Glutamatergic neuron (in vitro differentiated cells): ENCODE results near the gene CDC7. TPM values are rescaled to one million over a fixed set of nuclear protein-coding genes. Genes with fewer than 3 reads are reported as not detected.
"Not testable (repeated sequence)": the region's sequence is repeated elsewhere in the genome, so short reads cannot be mapped to it uniquely, and the experiment has no call there.

ENCODE experiments used
- DNase-seq: peaks from one replicate; pipeline ENCODE4 v3.0.0; 2022
- H3K27ac Mint-ChIP-seq: one replicate; pipeline ENCODE4 v1.8.0; 2020; ENCODE audit warnings: mild to moderate bottlenecking, mixed read lengths, inconsistent platforms; ENCODE audit not compliant: unreplicated experiment
- H3K27me3 Mint-ChIP-seq: one replicate; pipeline ENCODE4 v1.8.0; 2020; ENCODE audit warnings: mild to moderate bottlenecking, moderate library complexity, mixed read lengths, inconsistent platforms; ENCODE audit not compliant: unreplicated experiment
- H3K36me3 Mint-ChIP-seq: one replicate; pipeline ENCODE4 v1.8.0; 2020; ENCODE audit warnings: mild to moderate bottlenecking, mixed read lengths, inconsistent platforms; ENCODE audit not compliant: unreplicated experiment
- H3K4me1 Mint-ChIP-seq: one replicate; pipeline ENCODE4 v1.8.0; 2020; ENCODE audit warnings: mild to moderate bottlenecking, low read depth, mixed read lengths, inconsistent platforms; ENCODE audit not compliant: unreplicated experiment
- H3K4me3 Mint-ChIP-seq: one replicate; pipeline ENCODE4 v1.8.0; 2020; ENCODE audit warnings: mild to moderate bottlenecking, mixed read lengths, inconsistent platforms; ENCODE audit not compliant: unreplicated experiment
- H3K9me3 Mint-ChIP-seq: one replicate; pipeline ENCODE4 v1.8.0; 2020; ENCODE audit warnings: mild to moderate bottlenecking, moderate library complexity, mixed read lengths, inconsistent platforms; ENCODE audit not compliant: unreplicated experiment
- long read RNA-seq: library from polyadenylated mRNA; unstranded; transcript quantifications from one replicate; pipeline ENCODE4 v2.0.0, GENCODE V29; 2020; ENCODE audit not compliant: unreplicated experiment
- total RNA-seq: library from RNA; stranded (reverse); fragmentation: NEBNext Ultra II Directional; extraction: Animal tissue kit (Norgen Biotek cat#: 25700); gene quantifications from one replicate; pipeline ENCODE4 v1.2.1, GENCODE V29; 2021; ENCODE audit not compliant: unreplicated experiment
- TF ChIP-seq, protein P1 (sequence below): fragments of 200-600 bp; sonication (generic); IDR thresholded peaks from one replicate; pipeline ENCODE4 v1.5.0; 2021; ENCODE audit not compliant: partially characterized antibody, unreplicated experiment

The CDC7 gene
- 9.9 TPM for total RNA-seq
- long read RNA-seq, partial matches to known transcripts = 0 of 2 reads
- long read RNA-seq, other reads (novel, unspliced or antisense) = 1 of 2 reads

GRCh38 chr1:91500756-91501522 is at the start of gene CDC7:
Gene CDC7, plus strand, starts transcription at chr1:91500851. Its CDS starts 866 bp downstream, at chr1:91501717.
- DNase-seq = peak; percentile 95
- no peak within 1 kb of the TSS for H3K4me3 Mint-ChIP-seq
- no peaks in the 10 kb centered on the region for H3K36me3 Mint-ChIP-seq
- H3K27ac Mint-ChIP-seq = no peak within 1 kb of the TSS
- H3K27me3 Mint-ChIP-seq = no peaks in the 10 kb centered on the region
- TF ChIP-seq, protein P1, sequence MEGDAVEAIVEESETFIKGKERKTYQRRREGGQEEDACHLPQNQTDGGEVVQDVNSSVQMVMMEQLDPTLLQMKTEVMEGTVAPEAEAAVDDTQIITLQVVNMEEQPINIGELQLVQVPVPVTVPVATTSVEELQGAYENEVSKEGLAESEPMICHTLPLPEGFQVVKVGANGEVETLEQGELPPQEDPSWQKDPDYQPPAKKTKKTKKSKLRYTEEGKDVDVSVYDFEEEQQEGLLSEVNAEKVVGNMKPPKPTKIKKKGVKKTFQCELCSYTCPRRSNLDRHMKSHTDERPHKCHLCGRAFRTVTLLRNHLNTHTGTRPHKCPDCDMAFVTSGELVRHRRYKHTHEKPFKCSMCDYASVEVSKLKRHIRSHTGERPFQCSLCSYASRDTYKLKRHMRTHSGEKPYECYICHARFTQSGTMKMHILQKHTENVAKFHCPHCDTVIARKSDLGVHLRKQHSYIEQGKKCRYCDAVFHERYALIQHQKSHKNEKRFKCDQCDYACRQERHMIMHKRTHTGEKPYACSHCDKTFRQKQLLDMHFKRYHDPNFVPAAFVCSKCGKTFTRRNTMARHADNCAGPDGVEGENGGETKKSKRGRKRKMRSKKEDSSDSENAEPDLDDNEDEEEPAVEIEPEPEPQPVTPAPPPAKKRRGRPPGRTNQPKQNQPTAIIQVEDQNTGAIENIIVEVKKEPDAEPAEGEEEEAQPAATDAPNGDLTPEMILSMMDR = peak; percentile 82
- H3K9me3 Mint-ChIP-seq = no peaks in the 10 kb centered on the region
- H3K4me1 Mint-ChIP-seq = peaks cover 5% of the 10 kb centered on the region

GRCh38 chr1:91454136-91454535 is 46.5 kb upstream of the CDC7 start:
- Mint-ChIP-seq H3K36me3 (no peaks in the 10 kb centered on the region), H3K4me1 (no peaks in the 10 kb centered on the region), H3K4me3 (no peak overlapping the region), H3K27ac (no peak overlapping the region), H3K27me3 (no peaks in the 10 kb centered on the region), H3K9me3 (peaks cover 2% of the 10 kb centered on the region)
- no peak for DNase-seq
- TF ChIP-seq, protein P1 = no peak

- no peak for DNase-seq
- H3K27me3 Mint-ChIP-seq = no peaks in the 10 kb centered on the region
- TF ChIP-seq, protein P1 = no peak
- no peak overlapping the region for H3K27ac Mint-ChIP-seq
- H3K4me1 Mint-ChIP-seq = no peaks in the 10 kb centered on the region
- H3K36me3 Mint-ChIP-seq = no peaks in the 10 kb centered on the region
- H3K9me3 Mint-ChIP-seq = peaks cover 2% of the 10 kb centered on the region
- H3K4me3 Mint-ChIP-seq = no peak overlapping the region
These were observed 45.3 kb upstream of the CDC7 start for GRCh38 chr1:91455334-91455733.

GRCh38 chr1:91455896-91456295 is 44.8 kb upstream of the CDC7 start:
- no peaks in the 10 kb centered on the region for H3K36me3 Mint-ChIP-seq
- TF ChIP-seq, protein P1 = no peak
- peaks cover 4% of the 10 kb centered on the region for H3K9me3 Mint-ChIP-seq
- no peak overlapping the region for H3K27ac Mint-ChIP-seq
- no peak overlapping the region for H3K4me3 Mint-ChIP-seq
- DNase-seq = no peak
- no peaks in the 10 kb centered on the region for H3K27me3 Mint-ChIP-seq
- H3K4me1 Mint-ChIP-seq = no peaks in the 10 kb centered on the region

GRCh38 chr1:91465350-91465749 is 35.3 kb upstream of the CDC7 start:
- H3K4me3 Mint-ChIP-seq, H3K4me1 Mint-ChIP-seq, H3K27ac Mint-ChIP-seq, H3K9me3 Mint-ChIP-seq, DNase-seq, H3K27me3 Mint-ChIP-seq: not testable (repeated sequence)
- H3K36me3 Mint-ChIP-seq = peaks cover 16% of the 10 kb centered on the region
